ENCODE data around the gene ELP6.

DNA sequence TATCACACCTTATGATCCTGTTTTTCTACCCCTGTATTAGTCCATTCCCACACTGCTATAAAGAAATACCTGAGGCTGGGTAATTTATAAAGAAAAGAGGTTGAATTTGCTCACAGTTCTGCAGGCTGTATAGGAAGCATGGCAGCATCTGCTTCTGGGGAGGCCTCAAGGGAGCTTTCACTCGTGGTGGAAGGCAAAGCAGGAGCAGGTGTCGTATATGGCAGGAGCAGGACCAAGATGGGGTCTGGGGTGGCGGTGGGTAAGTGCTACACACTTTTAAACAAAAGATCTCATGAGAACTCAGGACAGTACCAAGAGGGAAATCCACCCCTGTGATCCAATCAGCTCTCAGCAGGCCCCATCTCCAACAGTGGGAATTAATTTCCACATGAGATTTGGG is 22.3 kb downstream of the ELP6 start:
- TF ChIP-seq ARNTL (CRISPR knock-in tag; IDR thresholded peaks at IDR 0.05; ENCODE audit: borderline replicate concordance, low read depth), result no peak
- TF ChIP-seq, protein P1, sequence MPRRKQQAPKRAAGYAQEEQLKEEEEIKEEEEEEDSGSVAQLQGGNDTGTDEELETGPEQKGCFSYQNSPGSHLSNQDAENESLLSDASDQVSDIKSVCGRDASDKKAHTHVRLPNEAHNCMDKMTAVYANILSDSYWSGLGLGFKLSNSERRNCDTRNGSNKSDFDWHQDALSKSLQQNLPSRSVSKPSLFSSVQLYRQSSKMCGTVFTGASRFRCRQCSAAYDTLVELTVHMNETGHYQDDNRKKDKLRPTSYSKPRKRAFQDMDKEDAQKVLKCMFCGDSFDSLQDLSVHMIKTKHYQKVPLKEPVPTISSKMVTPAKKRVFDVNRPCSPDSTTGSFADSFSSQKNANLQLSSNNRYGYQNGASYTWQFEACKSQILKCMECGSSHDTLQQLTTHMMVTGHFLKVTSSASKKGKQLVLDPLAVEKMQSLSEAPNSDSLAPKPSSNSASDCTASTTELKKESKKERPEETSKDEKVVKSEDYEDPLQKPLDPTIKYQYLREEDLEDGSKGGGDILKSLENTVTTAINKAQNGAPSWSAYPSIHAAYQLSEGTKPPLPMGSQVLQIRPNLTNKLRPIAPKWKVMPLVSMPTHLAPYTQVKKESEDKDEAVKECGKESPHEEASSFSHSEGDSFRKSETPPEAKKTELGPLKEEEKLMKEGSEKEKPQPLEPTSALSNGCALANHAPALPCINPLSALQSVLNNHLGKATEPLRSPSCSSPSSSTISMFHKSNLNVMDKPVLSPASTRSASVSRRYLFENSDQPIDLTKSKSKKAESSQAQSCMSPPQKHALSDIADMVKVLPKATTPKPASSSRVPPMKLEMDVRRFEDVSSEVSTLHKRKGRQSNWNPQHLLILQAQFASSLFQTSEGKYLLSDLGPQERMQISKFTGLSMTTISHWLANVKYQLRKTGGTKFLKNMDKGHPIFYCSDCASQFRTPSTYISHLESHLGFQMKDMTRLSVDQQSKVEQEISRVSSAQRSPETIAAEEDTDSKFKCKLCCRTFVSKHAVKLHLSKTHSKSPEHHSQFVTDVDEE (CRISPR knock-in tag; IDR thresholded peaks at IDR 0.05), result no peak
